Stimulated activated CD8-positive, alpha-beta memory T cell treated with anti-CD3 and anti-CD28 coated beads, Interleukin-4, amount 100 ng/mL, for 48 hours (primary cell): ENCODE measurements around the gene CYP4F2.
"Not testable (repeated sequence)": the region's sequence is repeated elsewhere in the genome, so short reads cannot be mapped to it uniquely, and the experiment has no call there.

Experiments
- DNase-seq: peaks from one replicate; pipeline ENCODE4 v3.0.0-alpha.2; 2020

CYP4F2 gene

GRCh38 chr19:15897738-15898276 is at the start of gene CYP4F2:
Gene CYP4F2 (minus strand): TSS chr19:15898074. CDS start chr19:15897611, 463 bp downstream.
- DNase-seq = no peak

- no peak for DNase-seq
These were observed 47.4 kb upstream of the CYP4F2 start for GRCh38 chr19:15945301-15945700.

- no peak for DNase-seq
These were observed 46.5 kb upstream of the CYP4F2 start for GRCh38 chr19:15944401-15944800.

- no peak for DNase-seq
These were observed 39.9 kb upstream of the CYP4F2 start for GRCh38 chr19:15937771-15938170.

- DNase-seq = no peak
These were observed 39.1 kb upstream of the CYP4F2 start for GRCh38 chr19:15936950-15937349.

- DNase-seq = no peak
These were observed 38.3 kb upstream of the CYP4F2 start for GRCh38 chr19:15936173-15936572.

GRCh38 chr19:15935167-15935702 is 37.4 kb upstream of the CYP4F2 start:
- no peak for DNase-seq

GRCh38 chr19:15934332-15935078 is 36.6 kb upstream of the CYP4F2 start, which contains the start of gene CYP4F11:
Gene CYP4F11 (minus strand): TSS chr19:15934529. CDS start chr19:15934408, 121 bp downstream.
- DNase-seq = no peak

- not testable (repeated sequence) for DNase-seq
These were observed 36.0 kb upstream of the CYP4F2 start for GRCh38 chr19:15933761-15934331.

GRCh38 chr19:15928321-15928720 is 30.4 kb upstream of the CYP4F2 start:
- DNase-seq = no peak

- DNase-seq = no peak
These were observed 28.6 kb upstream of the CYP4F2 start for GRCh38 chr19:15926484-15926883.

GRCh38 chr19:15923702-15924101 is 25.8 kb upstream of the CYP4F2 start:
- DNase-seq = no peak

GRCh38 chr19:15922021-15922420 is 24.1 kb upstream of the CYP4F2 start:
- no peak for DNase-seq

GRCh38 chr19:15919243-15919642 is 21.4 kb upstream of the CYP4F2 start:
- DNase-seq = no peak

- DNase-seq = no peak
These were observed 17.2 kb upstream of the CYP4F2 start for GRCh38 chr19:15915109-15915508.

GRCh38 chr19:15913830-15914229 is 16.0 kb upstream of the CYP4F2 start:
- DNase-seq = no peak

GRCh38 chr19:15913384-15913783 is 15.5 kb upstream of the CYP4F2 start:
- DNase-seq = no peak

GRCh38 chr19:15911599-15912235 is 13.8 kb upstream of the CYP4F2 start:
- no peak for DNase-seq

GRCh38 chr19:15905026-15905425 is 7.2 kb upstream of the CYP4F2 start:
- no peak for DNase-seq

GRCh38 chr19:15902898-15903297 is 5.0 kb upstream of the CYP4F2 start:
- not testable (repeated sequence) for DNase-seq

- no peak for DNase-seq
These were observed 4.4 kb upstream of the CYP4F2 start for GRCh38 chr19:15902254-15902653.

- no peak for DNase-seq
These were observed 2.6 kb upstream of the CYP4F2 start for GRCh38 chr19:15900504-15900903.

GRCh38 chr19:15900032-15900431 is 2.2 kb upstream of the CYP4F2 start:
- DNase-seq = not testable (repeated sequence)
